GM19452 (cell line): Measurements from ENCODE around the gene LDOC1.
"Not testable (repeated sequence)": the region's sequence is repeated elsewhere in the genome, so short reads cannot be mapped to it uniquely, and the experiment has no call there.

ENCODE experiments used
- ATAC-seq: cut with Tn5 transposase; IDR thresholded peaks from one replicate; pipeline ENCODE4 v1.9.1; 2021; ENCODE audit not compliant: unreplicated experiment

Gene LDOC1

GRCh38 chrX:141176586-141177451 is at the start of gene LDOC1:
Gene LDOC1 (minus strand): TSS chrX:141177129. CDS start chrX:141177021, 108 bp downstream.
- ATAC-seq, result no peak

- no peak for ATAC-seq
Observed at GRCh38 chrX:141221611-141222010, 44.7 kb upstream of the LDOC1 start.

- ATAC-seq, result no peak
Observed at GRCh38 chrX:141220342-141221008, 43.5 kb upstream of the LDOC1 start.

- no peak for ATAC-seq
Observed at GRCh38 chrX:141214196-141214595, 37.3 kb upstream of the LDOC1 start.

GRCh38 chrX:141201962-141202361 is 25.0 kb upstream of the LDOC1 start:
- ATAC-seq, result no peak

GRCh38 chrX:141188573-141188972 is 11.6 kb upstream of the LDOC1 start:
- ATAC-seq, result not testable (repeated sequence)

GRCh38 chrX:141185366-141185765 is 8.4 kb upstream of the LDOC1 start:
- ATAC-seq, result no peak

- ATAC-seq, result no peak
Observed at GRCh38 chrX:141183000-141183399, 6.1 kb upstream of the LDOC1 start.

- no peak for ATAC-seq
Observed at GRCh38 chrX:141180851-141181250, 3.9 kb upstream of the LDOC1 start.

- no peak for ATAC-seq
Observed at GRCh38 chrX:141175786-141176185, 1.1 kb downstream of the LDOC1 start.

- ATAC-seq, result no peak
Observed at GRCh38 chrX:141164406-141164805, 12.5 kb downstream of the LDOC1 start.

- ATAC-seq, result no peak
Observed at GRCh38 chrX:141158084-141158483, 18.8 kb downstream of the LDOC1 start.

GRCh38 chrX:141155231-141155630 is 21.7 kb downstream of the LDOC1 start:
- not testable (repeated sequence) for ATAC-seq

GRCh38 chrX:141142946-141143345 is 34.0 kb downstream of the LDOC1 start:
- ATAC-seq, result no peak

- ATAC-seq, result no peak
Observed at GRCh38 chrX:141133272-141133671, 43.7 kb downstream of the LDOC1 start.

- no peak for ATAC-seq
Observed at GRCh38 chrX:141127146-141127545, 49.8 kb downstream of the LDOC1 start.
